IMR-90 (cell line): ENCODE data around the gene MFN2. TPM values are rescaled to one million over a fixed set of nuclear protein-coding genes. Genes with fewer than 3 reads are reported as not detected.

Experiments
- ATAC-seq: fragments of 200-7000 bp; cut with Tn5 transposase; 2 replicates; pipeline ENCODE4 v1.9.1; 2020; ENCODE audit warnings: low read depth, mild to moderate bottlenecking, moderate library complexity
- BruUV-seq: library from RNA; stranded (reverse); fragments of 400-500 nt; replicated peaks from 2 replicates; lab custom pipeline; 2021; lab: Mats Ljungman, UMichigan
- CTCF ChIA-PET: fragments of 300-600 bp; formaldehyde crosslinking; extraction: SDS; loops from one replicate; lab custom pipeline; 2021; ENCODE audit warnings: antibody characterized with exemption; lab: Yijun Ruan, JAX
- POLR2A ChIA-PET: fragments of 300-600 bp; sonication (Branson Sonifier 250); formaldehyde crosslinking; loops from one replicate; lab custom pipeline; 2022; ENCODE audit warnings: antibody characterized with exemption; ENCODE audit not compliant: unreplicated experiment; lab: Charles Lee
- DNase-seq: peaks from one replicate; pipeline ENCODE4 v3.0.0; 2013
- H2AFZ ChIP-seq: replicated peaks from 2 replicates; pipeline ENCODE3; 2013; ENCODE audit warnings: low read length, mild to moderate bottlenecking; ENCODE audit not compliant: poor library complexity
- H2AK5ac ChIP-seq: 2 replicates; pipeline ENCODE4 v1.6.1; 2013; ENCODE audit warnings: low read depth, low read length, inconsistent platforms
- H2AK9ac ChIP-seq: replicated peaks from 2 replicates; pipeline ENCODE3; 2013; ENCODE audit warnings: mild to moderate bottlenecking, low read depth, low read length, moderate library complexity; ENCODE audit not compliant: poor library complexity
- H2BK120ac ChIP-seq: 2 replicates; pipeline ENCODE4 v1.6.1; 2013; ENCODE audit warnings: low read depth, low read length, inconsistent platforms
- H2BK15ac ChIP-seq: 3 replicates; pipeline ENCODE4 v1.6.1; 2013; ENCODE audit warnings: low read depth, low read length, inconsistent platforms
- H2BK20ac ChIP-seq: 2 replicates; pipeline ENCODE4 v1.6.1; 2013; ENCODE audit warnings: low read depth, mild to moderate bottlenecking, inconsistent platforms, low read length, moderate library complexity
- H2BK5ac ChIP-seq: 2 replicates; pipeline ENCODE4 v1.6.1; 2013; ENCODE audit warnings: mild to moderate bottlenecking, low read depth, low read length, inconsistent platforms; ENCODE audit not compliant: poor library complexity, severe bottlenecking
- H3K14ac ChIP-seq: replicated peaks from 2 replicates; pipeline ENCODE4 v1.6.1; 2013; ENCODE audit warnings: low read depth, low read length, inconsistent platforms
- H3K18ac ChIP-seq: 2 replicates; pipeline ENCODE4 v1.6.1; 2013; ENCODE audit warnings: low read depth, low read length, control low read depth
- H3K23ac ChIP-seq: 2 replicates; pipeline ENCODE4 v1.6.1; 2013; ENCODE audit warnings: low read depth, low read length, inconsistent platforms
- H3K27ac ChIP-seq: 2 replicates; pipeline ENCODE4 v1.5.1; 2013; ENCODE audit warnings: mild to moderate bottlenecking, control low read depth, low read length; ENCODE audit not compliant: insufficient read depth
- H3K27me3 ChIP-seq: 2 replicates; pipeline ENCODE4 v1.6.1; 2013; ENCODE audit warnings: low read length; ENCODE audit not compliant: control insufficient read depth, insufficient read depth
- H3K36me3 ChIP-seq: 2 replicates; pipeline ENCODE4 v1.6.1; 2013; ENCODE audit warnings: low read length, mixed read lengths; ENCODE audit not compliant: control insufficient read depth, insufficient read depth
- H3K4ac ChIP-seq: 2 replicates; pipeline ENCODE4 v1.6.1; 2013; ENCODE audit warnings: low read depth, low read length, inconsistent platforms
- H3K4me1 ChIP-seq: 2 replicates; pipeline ENCODE4 v1.6.1; 2013; ENCODE audit warnings: low read length, mixed read lengths; ENCODE audit not compliant: control insufficient read depth, insufficient read depth
- H3K4me2 ChIP-seq: 2 replicates; pipeline ENCODE4 v1.6.1; 2013; ENCODE audit warnings: low read depth, mild to moderate bottlenecking, control low read depth, low read length, moderate library complexity
- H3K4me3 ChIP-seq: 2 replicates; pipeline ENCODE4 v1.5.1; 2013; ENCODE audit warnings: low read depth, mild to moderate bottlenecking, control low read depth, low read length, moderate library complexity; ENCODE audit not compliant: insufficient read depth
- H3K56ac ChIP-seq: 2 replicates; pipeline ENCODE4 v1.6.1; 2013; ENCODE audit warnings: low read length, inconsistent platforms; ENCODE audit not compliant: insufficient read depth; ENCODE audit errors: extremely low read depth
- H3K79me1 ChIP-seq, 2 experiments: 2 replicates each; pipeline ENCODE4 v1.6.1; 2013; ENCODE audit warnings: low read length in 2 of 2, inconsistent platforms in 1 of 2, low read depth in 1 of 2
- H3K9ac ChIP-seq: 2 replicates; pipeline ENCODE4 v1.6.1; 2013; ENCODE audit warnings: low read depth, low read length, control low read depth
- H3K9me1 ChIP-seq: 2 replicates; pipeline ENCODE4 v1.6.1; 2013; ENCODE audit warnings: low read length, inconsistent platforms; ENCODE audit not compliant: insufficient read depth
- H3K9me3 ChIP-seq: 2 replicates; pipeline ENCODE4 v1.6.1; 2013; ENCODE audit warnings: low read length; ENCODE audit not compliant: control insufficient read depth, insufficient read depth
- H4K20me1 ChIP-seq: 2 replicates; pipeline ENCODE4 v1.6.1; 2013; ENCODE audit warnings: low read length, inconsistent platforms; ENCODE audit not compliant: insufficient read depth
- H4K5ac ChIP-seq: 2 replicates; pipeline ENCODE4 v1.6.1; 2013; ENCODE audit warnings: mild to moderate bottlenecking, low read depth, low read length, control low read depth
- H4K8ac ChIP-seq, 2 experiments: 2 replicates each; pipeline ENCODE4 v1.6.1; 2013; ENCODE audit warnings: low read depth in 2 of 2, low read length in 2 of 2, control low read depth in 1 of 2, inconsistent platforms in 1 of 2
- H4K91ac ChIP-seq: 2 replicates; pipeline ENCODE4 v1.6.1; 2013; ENCODE audit warnings: low read depth, low read length, inconsistent platforms; ENCODE audit not compliant: insufficient read depth
- BHLHE40 ChIP-seq: fragments of 150-350 bp; IDR thresholded peaks from 2 replicates; pipeline ENCODE4 v1.6.1; 2016; ENCODE audit warnings: mild to moderate bottlenecking, low read depth, low read length
- CEBPB ChIP-seq: IDR thresholded peaks from 2 replicates; pipeline ENCODE4 v1.6.1; 2012; ENCODE audit warnings: low read depth, low read length, improper control_type of control experiment
- CHD1 ChIP-seq: IDR thresholded peaks from 2 replicates; pipeline ENCODE4 v1.6.1; 2012; ENCODE audit warnings: low read depth, low read length, improper control_type of control experiment
- MAFK ChIP-seq: IDR thresholded peaks from 2 replicates; pipeline ENCODE4 v1.6.1; 2012; ENCODE audit warnings: low read depth, low read length, improper control_type of control experiment
- MAZ ChIP-seq: IDR thresholded peaks from 2 replicates; pipeline ENCODE4 v1.6.1; 2012; ENCODE audit warnings: low read depth, mild to moderate bottlenecking, low read length, improper control_type of control experiment, moderate library complexity, borderline replicate concordance
- MXI1 ChIP-seq: IDR thresholded peaks from 2 replicates; pipeline ENCODE4 v1.6.1; 2012; ENCODE audit warnings: low read depth, mild to moderate bottlenecking, low read length, moderate library complexity, borderline replicate concordance
- NFE2L2 ChIP-seq: fragments of 150-350 bp; IDR thresholded peaks from 2 replicates; pipeline ENCODE4 v1.6.1; 2016; ENCODE audit warnings: low read depth, mild to moderate bottlenecking, low read length
- POLR2A ChIP-seq: IDR thresholded peaks from 2 replicates; pipeline ENCODE4 v1.6.1; 2012; ENCODE audit warnings: mild to moderate bottlenecking, low read depth, low read length
- RAD21 ChIP-seq: IDR thresholded peaks from 2 replicates; pipeline ENCODE4 v1.6.1; 2012; ENCODE audit warnings: low read length, improper control_type of control experiment
- RCOR1 ChIP-seq: IDR thresholded peaks from 2 replicates; pipeline ENCODE4 v1.6.1; 2012; ENCODE audit warnings: mild to moderate bottlenecking, low read length, improper control_type of control experiment; ENCODE audit not compliant: insufficient replicate concordance
- RFX5 ChIP-seq: IDR thresholded peaks from 2 replicates; pipeline ENCODE4 v1.8.0; 2012; ENCODE audit warnings: low read depth, mild to moderate bottlenecking, low read length, moderate library complexity
- SMC3 ChIP-seq: fragments of 150-350 bp; IDR thresholded peaks from 2 replicates; pipeline ENCODE4 v1.6.1; 2016; ENCODE audit warnings: low read depth, mild to moderate bottlenecking, antibody characterized with exemption, low read length, moderate library complexity
- WGBS, 2 experiments: methylation state at CpG; one replicate each; pipeline versions ENCODE4 v1.1.5 to v1.1.7; 2013; ENCODE audit warnings: missing lambda C conversion rate in 2 of 2; ENCODE audit not compliant: insufficient read length in 1 of 2; ENCODE audit errors: extremely low coverage in 2 of 2; 5-methylcytosine and 5-hydroxymethylcytosine counted together
- dilution Hi-C: fragments of 300-500 bp; cut with HindIII; formaldehyde crosslinking; loops from one replicate; pipeline ENCODE4 v1.14.3; 2018; ENCODE audit warnings: low sequenced_read_pairs; ENCODE audit not compliant: unreplicated experiment
- in situ Hi-C: fragments of 300-500 bp; cut with MboI; formaldehyde crosslinking; loops from 3 replicates; pipeline ENCODE4 v1.14.3; 2019; ENCODE audit warnings: low sequenced_read_pairs, inconsistent platforms, mixed read lengths
- intact Hi-C: fragments of 100-400 bp; cut with micrococcal nuclease; formaldehyde crosslinking; loops from 2 replicates; pipeline ENCODE4 v1.10.0; 2022
- polyA plus RNA-seq, 3 experiments: library from polyadenylated mRNA; depleted of rRNA; stranded (reverse); fragments of >200 nt; gene quantifications; 2 replicates each; pipeline ENCODE4 v1.2.3, GENCODE V29; 2012; ENCODE audit warnings: low replicate concordance in 1 of 3
- total RNA-seq: library from RNA; depleted of rRNA; stranded (reverse); fragments of >200 nt; gene quantifications from 2 replicates; pipeline ENCODE4 v1.2.3, GENCODE V29; 2012
- TF ChIP-seq, protein P1 (sequence below): conservative IDR thresholded peaks from 2 replicates; pipeline ENCODE4 v1.5.1; 2012; ENCODE audit warnings: mild to moderate bottlenecking, low read depth, low read length, improper control_type of control experiment
- TF ChIP-seq, protein P2 (sequence below): fragments of 150-350 bp; IDR thresholded peaks from 2 replicates; pipeline ENCODE4 v1.6.1; 2017; ENCODE audit warnings: mild to moderate bottlenecking, antibody characterized with exemption, low read length, low read depth

The MFN2 gene
- total and polyA plus RNA-seq, 2 of the 4 experiments (the other 2 are of a cell fraction): 52.8 to 84.2 TPM

DNA sequence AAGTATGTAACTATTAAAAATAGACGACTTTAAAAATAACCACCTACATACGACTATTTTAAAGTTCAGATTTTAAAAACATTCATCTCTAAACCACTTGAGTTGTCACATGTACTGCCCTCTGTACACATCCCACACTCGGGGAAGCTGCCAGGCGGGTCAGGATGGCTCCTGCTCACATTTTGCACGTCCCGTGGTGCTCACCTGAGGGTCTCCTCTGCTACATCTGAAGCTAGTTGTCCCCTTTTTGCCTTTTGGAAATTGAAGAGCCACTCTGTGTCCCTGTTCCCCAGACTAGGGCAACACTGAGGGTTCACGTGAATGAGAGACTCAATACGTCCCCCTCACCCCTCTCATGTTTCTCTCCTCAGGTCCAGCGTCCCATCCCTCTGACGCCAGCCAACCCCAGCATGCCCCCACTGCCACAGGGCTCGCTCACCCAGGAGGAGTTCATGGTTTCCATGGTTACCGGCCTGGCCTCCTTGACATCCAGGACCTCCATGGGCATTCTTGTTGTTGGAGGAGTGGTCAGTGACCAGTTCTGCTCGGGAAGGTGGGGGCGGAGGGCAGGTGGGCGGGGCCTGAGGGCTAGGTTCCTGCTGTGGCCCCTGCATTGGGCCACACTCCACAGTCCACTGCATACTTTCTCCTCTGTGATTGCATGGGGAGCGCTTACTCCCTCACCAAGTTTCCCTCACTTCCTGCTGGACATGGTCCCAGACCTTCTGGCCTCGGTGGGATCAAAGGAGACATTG, 26.1 kb downstream of the MFN2 start (continued):
- no peak for TF ChIP-seq SMC3

DNA sequence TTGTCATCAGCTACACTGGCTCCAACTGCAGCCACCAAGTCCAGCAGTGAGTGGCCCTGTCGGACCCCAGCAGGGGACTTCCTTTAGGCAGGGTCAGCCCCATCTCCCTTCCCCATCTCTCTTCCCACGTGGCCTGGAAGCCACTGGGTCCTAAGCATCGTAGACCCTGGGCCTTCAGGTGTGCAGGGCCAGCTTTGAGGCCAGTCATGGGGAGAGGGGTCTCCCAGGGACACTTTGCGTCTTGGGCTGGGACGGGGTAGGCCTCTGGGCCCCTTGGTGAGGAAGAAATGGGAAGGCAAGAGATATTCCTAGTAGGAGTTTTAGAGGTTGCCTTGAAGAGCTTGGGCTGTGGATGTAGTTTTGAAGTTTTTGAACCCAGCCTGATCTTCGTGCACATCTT, 27.0 kb downstream of the MFN2 start:
- peaks cover 70% of the 10 kb centered on the region for H3K36me3 ChIP-seq
- dilution Hi-C loops: no loop called here
- TF ChIP-seq BHLHE40 (no peak), RCOR1 (no peak), NFE2L2 (no peak), SMC3 (no peak), POLR2A (no peak), CHD1 (no peak), MAFK (no peak), RFX5 (no peak), CEBPB (no peak), MXI1 (no peak), RAD21 (no peak), MAZ (no peak)
- TF ChIP-seq, protein P1, sequence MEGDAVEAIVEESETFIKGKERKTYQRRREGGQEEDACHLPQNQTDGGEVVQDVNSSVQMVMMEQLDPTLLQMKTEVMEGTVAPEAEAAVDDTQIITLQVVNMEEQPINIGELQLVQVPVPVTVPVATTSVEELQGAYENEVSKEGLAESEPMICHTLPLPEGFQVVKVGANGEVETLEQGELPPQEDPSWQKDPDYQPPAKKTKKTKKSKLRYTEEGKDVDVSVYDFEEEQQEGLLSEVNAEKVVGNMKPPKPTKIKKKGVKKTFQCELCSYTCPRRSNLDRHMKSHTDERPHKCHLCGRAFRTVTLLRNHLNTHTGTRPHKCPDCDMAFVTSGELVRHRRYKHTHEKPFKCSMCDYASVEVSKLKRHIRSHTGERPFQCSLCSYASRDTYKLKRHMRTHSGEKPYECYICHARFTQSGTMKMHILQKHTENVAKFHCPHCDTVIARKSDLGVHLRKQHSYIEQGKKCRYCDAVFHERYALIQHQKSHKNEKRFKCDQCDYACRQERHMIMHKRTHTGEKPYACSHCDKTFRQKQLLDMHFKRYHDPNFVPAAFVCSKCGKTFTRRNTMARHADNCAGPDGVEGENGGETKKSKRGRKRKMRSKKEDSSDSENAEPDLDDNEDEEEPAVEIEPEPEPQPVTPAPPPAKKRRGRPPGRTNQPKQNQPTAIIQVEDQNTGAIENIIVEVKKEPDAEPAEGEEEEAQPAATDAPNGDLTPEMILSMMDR: no peak
- TF ChIP-seq, protein P2, sequence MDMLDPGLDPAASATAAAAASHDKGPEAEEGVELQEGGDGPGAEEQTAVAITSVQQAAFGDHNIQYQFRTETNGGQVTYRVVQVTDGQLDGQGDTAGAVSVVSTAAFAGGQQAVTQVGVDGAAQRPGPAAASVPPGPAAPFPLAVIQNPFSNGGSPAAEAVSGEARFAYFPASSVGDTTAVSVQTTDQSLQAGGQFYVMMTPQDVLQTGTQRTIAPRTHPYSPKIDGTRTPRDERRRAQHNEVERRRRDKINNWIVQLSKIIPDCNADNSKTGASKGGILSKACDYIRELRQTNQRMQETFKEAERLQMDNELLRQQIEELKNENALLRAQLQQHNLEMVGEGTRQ: no peak

More for the DNA sequence above, 27.0 kb downstream of the MFN2 start:
- H3K56ac ChIP-seq: no peak overlapping the region
- no peak overlapping the region for H2BK120ac ChIP-seq
- 0 out of 4 replicates have a peak, but pooled peaks cover 0 to 2% of the 10 kb centered on the region in 2 experiments for H3K79me1 ChIP-seq
- H3K4me3 ChIP-seq: no peak overlapping the region
- H3K4me2 ChIP-seq: no peak overlapping the region
- no peak overlapping the region for H3K27ac ChIP-seq
- H3K18ac ChIP-seq: no peak overlapping the region
- no peak for ATAC-seq
- H3K9me3 ChIP-seq: no peaks in the 10 kb centered on the region
- H3K9me1 ChIP-seq: peaks cover 4% of the 10 kb centered on the region; the same call in 1 of the 2 replicates
- BruUV-seq: no TSS peak
- no peak overlapping the region for H3K14ac ChIP-seq
- in situ Hi-C loops (no loop called here), intact Hi-C loops (no loop called here)
- no peak for DNase-seq
- H2BK15ac ChIP-seq: no peak overlapping the region
- H2AK5ac ChIP-seq: no peak overlapping the region
- no CpG with 5 or more reads among the region's 6 CpGs for WGBS, 2 experiments
- H4K8ac ChIP-seq: no peak overlapping the region
- ChIA-PET CTCF (no interaction called here), POLR2A (no interaction called here)
- H2AFZ ChIP-seq: no peak overlapping the region
- no peaks in the 10 kb centered on the region for H3K27me3 ChIP-seq
- no peak overlapping the region for H4K91ac ChIP-seq
- no peaks in the 10 kb centered on the region for H4K20me1 ChIP-seq
- no peak overlapping the region for H3K23ac ChIP-seq
- H2AK9ac ChIP-seq: no peak overlapping the region
- H2BK20ac ChIP-seq: no peak overlapping the region
- H2BK5ac ChIP-seq: no peak overlapping the region
- no peak overlapping the region for H3K9ac ChIP-seq
- H3K4me1 ChIP-seq: peaks cover 2% of the 10 kb centered on the region; the same call in 1 of the 2 replicates
- no peak overlapping the region for H3K4ac ChIP-seq
- H4K5ac ChIP-seq: no peak overlapping the region
